Measurements from ENCODE around the gene SERPINF2. TPM values are rescaled to one million over a fixed set of nuclear protein-coding genes. Genes with fewer than 3 reads are reported as not detected.
"Not testable (repeated sequence)": the region's sequence is repeated elsewhere in the genome, so short reads cannot be mapped to it uniquely, and the experiment has no call there.

The SERPINF2 gene
- 1 to 10 TPM in 3 of 4 donors, under 1 TPM in 1; 0.85 to 6.4 (median 4.3) TPM for total RNA-seq

GRCh38 chr17:1742371-1743087, at the start of gene SERPINF2:
SERPINF2 (plus strand) TSS chr17:1742871; CDS start chr17:1744996, 2,125 bp downstream.
- Histone ChIP-seq H3K4me1 (peaks cover 0 to 4% of the 10 kb centered on the region in 2 donors), H3K27ac (no peak within 1 kb of the TSS), H3K36me3 (peaks cover 0 to 9% of the 10 kb centered on the region in 2 donors), H3K9me3 (no peaks in the 10 kb centered on the region), H3K27me3 (no peaks in the 10 kb centered on the region), H3K4me3 (no peak within 1 kb of the TSS)
- TF ChIP-seq POLR2A (IDR thresholded peaks at IDR 0.05) = no peak
- TF ChIP-seq, protein P1, sequence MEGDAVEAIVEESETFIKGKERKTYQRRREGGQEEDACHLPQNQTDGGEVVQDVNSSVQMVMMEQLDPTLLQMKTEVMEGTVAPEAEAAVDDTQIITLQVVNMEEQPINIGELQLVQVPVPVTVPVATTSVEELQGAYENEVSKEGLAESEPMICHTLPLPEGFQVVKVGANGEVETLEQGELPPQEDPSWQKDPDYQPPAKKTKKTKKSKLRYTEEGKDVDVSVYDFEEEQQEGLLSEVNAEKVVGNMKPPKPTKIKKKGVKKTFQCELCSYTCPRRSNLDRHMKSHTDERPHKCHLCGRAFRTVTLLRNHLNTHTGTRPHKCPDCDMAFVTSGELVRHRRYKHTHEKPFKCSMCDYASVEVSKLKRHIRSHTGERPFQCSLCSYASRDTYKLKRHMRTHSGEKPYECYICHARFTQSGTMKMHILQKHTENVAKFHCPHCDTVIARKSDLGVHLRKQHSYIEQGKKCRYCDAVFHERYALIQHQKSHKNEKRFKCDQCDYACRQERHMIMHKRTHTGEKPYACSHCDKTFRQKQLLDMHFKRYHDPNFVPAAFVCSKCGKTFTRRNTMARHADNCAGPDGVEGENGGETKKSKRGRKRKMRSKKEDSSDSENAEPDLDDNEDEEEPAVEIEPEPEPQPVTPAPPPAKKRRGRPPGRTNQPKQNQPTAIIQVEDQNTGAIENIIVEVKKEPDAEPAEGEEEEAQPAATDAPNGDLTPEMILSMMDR (IDR thresholded peaks at IDR 0.05 in 4 of 5, conservative IDR thresholded peaks at IDR 0.05 in 1 of 5) = no peak
- intact Hi-C loops (cut with DNase I; ENCODE audit: low total_unique reads) (no loop called here), in situ Hi-C loops (cut with MboI; ENCODE audit: low sequenced_read_pairs in 4 of 4) (no loop called here)
- DNase-seq = no peak
- ATAC-seq = no peak

DNA sequence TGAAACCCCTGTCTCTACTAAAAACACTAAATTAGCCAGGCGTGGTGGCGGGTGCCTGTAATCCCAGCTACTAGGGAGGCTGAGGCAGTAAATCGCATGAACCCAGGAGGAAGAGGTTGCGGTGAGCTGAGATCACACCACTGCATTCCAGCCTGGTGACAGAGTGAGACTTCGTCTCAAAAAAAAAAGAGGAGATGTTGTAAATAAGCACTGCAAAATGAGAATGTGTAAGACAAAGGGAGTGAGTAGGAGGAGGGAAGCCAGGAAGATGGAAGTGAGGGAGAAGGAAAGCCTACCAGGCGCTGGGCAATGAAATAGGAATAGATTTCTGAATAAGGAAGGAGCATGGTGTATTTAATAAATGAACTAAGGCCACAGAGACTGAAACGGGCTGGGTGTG, 49.3 kb upstream of the SERPINF2 start:
- in situ Hi-C loops (cut with MboI; ENCODE audit: low sequenced_read_pairs in 4 of 4) (loop anchor here in 1 of 4 donors (25.0 kb wide), 1 partner anchor 344 kb away; the partner anchor contains the start of genes DPH1, OVCA2 and RTN4RL1), intact Hi-C loops (cut with DNase I; ENCODE audit: low total_unique reads) (no loop called here)
- no peaks in the 10 kb centered on the region for H3K9me3 ChIP-seq
- DNase-seq = no peak
- TF ChIP-seq, protein P1 (IDR thresholded peaks at IDR 0.05 in 4 of 5, conservative IDR thresholded peaks at IDR 0.05 in 1 of 5) = no peak
- no peak for TF ChIP-seq POLR2A (IDR thresholded peaks at IDR 0.05)
- H3K4me1 ChIP-seq = no peaks in the 10 kb centered on the region
- no peaks in the 10 kb centered on the region for H3K36me3 ChIP-seq
- ATAC-seq = no peak
- H3K27me3 ChIP-seq = no peaks in the 10 kb centered on the region
- H3K27ac ChIP-seq = no peak overlapping the region
- H3K4me3 ChIP-seq = no peak overlapping the region

DNA sequence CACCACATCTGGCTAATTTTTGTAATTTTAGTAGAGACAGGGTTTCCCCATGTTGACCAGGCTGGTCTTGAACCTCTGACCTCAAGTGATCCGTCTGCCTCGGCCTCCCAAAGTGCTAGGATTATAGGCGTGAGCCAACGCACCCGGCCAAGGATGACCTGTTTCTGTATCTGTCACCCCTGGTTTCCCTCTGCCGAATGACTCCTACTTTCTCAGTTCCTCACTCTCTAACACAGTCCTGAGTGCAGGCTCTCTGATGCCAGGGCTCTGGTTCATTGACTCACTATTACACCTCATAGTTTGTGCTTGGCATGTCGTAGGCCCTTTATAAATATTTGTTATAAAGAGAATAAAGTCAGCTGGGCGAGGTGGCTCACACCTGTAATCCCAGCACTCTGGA, 47.3 kb upstream of the SERPINF2 start:
- in situ Hi-C loops (cut with MboI; ENCODE audit: low sequenced_read_pairs in 4 of 4) (loop anchor here in 1 of 4 donors (25.0 kb wide), 1 partner anchor 342 kb away; the partner anchor contains the start of genes DPH1, OVCA2 and RTN4RL1), intact Hi-C loops (cut with DNase I; ENCODE audit: low total_unique reads) (no loop called here)
- Histone ChIP-seq H3K9me3 (no peaks in the 10 kb centered on the region), H3K27me3 (no peaks in the 10 kb centered on the region), H3K27ac (no peak overlapping the region), H3K4me3 (no peak overlapping the region), H3K36me3 (no peaks in the 10 kb centered on the region), H3K4me1 (no peaks in the 10 kb centered on the region)
- ATAC-seq (no peak), DNase-seq (no peak)
- TF ChIP-seq, protein P1 (IDR thresholded peaks at IDR 0.05 in 4 of 5, conservative IDR thresholded peaks at IDR 0.05 in 1 of 5) = no peak
- no peak for TF ChIP-seq POLR2A (IDR thresholded peaks at IDR 0.05)

DNA sequence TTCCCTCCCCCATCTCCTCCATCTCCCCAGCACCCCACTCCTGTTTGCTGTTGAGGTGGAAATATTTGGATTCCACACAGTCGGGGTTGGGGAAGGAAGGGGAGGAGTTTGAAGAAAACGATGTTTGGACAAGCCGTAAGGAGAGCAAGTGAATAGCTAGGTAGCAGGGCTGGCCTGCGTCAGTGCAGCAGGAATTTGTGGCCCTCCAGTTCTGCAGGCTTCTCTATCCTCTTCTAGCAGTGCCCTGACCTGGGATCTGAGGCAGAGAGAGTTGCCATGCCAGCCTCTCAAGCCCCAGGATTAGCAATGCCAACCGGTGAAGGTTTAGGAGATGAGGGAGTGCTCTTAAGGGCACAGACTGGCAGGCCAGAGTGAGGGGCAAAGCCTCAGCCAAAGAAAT, 45.0 kb upstream of the SERPINF2 start:
- no peaks in the 10 kb centered on the region for H3K9me3 ChIP-seq
- intact Hi-C loops (cut with DNase I; ENCODE audit: low total_unique reads) = no loop called here
- no peaks in the 10 kb centered on the region for H3K27me3 ChIP-seq
- H3K36me3 ChIP-seq = no peaks in the 10 kb centered on the region
- in situ Hi-C loops (cut with MboI; ENCODE audit: low sequenced_read_pairs in 4 of 4) = loop anchor here in 1 of 4 donors (25.0 kb wide), 1 partner anchor 340 kb away; the partner anchor contains the start of genes DPH1, OVCA2 and RTN4RL1
- DNase-seq (no peak), ATAC-seq (no peak)
- H3K4me3 ChIP-seq = no peak overlapping the region
- no peaks in the 10 kb centered on the region for H3K4me1 ChIP-seq
- peak overlapping the region in 2 of 4 donors; percentile 16 to 42 for H3K27ac ChIP-seq
- no peak for TF ChIP-seq POLR2A (IDR thresholded peaks at IDR 0.05)

DNA sequence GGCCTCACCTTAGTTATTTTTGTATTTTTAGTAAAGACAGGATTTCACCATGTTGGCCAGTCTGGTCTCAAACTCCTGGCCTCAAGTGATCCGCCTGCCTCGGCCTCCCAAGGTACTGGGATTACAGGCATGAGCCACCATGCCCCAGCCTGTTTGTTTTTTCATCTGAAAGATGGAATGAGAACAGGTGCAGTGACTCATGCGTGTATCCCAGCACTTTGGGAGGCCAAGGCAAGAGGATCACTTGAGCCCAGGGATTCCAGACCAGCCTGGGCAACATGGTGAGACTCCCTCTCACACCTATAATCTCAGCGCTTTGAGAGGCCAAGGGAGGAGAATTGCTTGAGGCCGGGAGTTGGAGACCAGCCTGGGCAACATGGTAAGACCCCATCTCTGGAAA, 42.8 kb upstream of the SERPINF2 start:
- in situ Hi-C loops (cut with MboI; ENCODE audit: low sequenced_read_pairs in 4 of 4) = loop anchor here in 1 of 4 donors (25.0 kb wide), 1 partner anchor 337 kb away; the partner anchor contains the start of genes DPH1, OVCA2 and RTN4RL1
- H3K36me3 ChIP-seq; H3K4me1 ChIP-seq; ATAC-seq; intact Hi-C loops (cut with DNase I; ENCODE audit: low total_unique reads); H3K27me3 ChIP-seq; H3K27ac ChIP-seq; H3K4me3 ChIP-seq; DNase-seq; H3K9me3 ChIP-seq: not testable (repeated sequence)
